ES-I3 (cell line): ENCODE results near the gene HIRA.
"Not testable (repeated sequence)": the region's sequence is repeated elsewhere in the genome, so short reads cannot be mapped to it uniquely, and the experiment has no call there.

Experiments used
- H3K36me3 ChIP-seq: 2 replicates; pipeline ENCODE4 v1.6.1; 2013; ENCODE audit warnings: mild to moderate bottlenecking, low read length, control low read depth, moderate library complexity; ENCODE audit not compliant: insufficient read depth
- H3K4me1 ChIP-seq: 2 replicates; pipeline ENCODE4 v1.6.1; 2013; ENCODE audit warnings: mild to moderate bottlenecking, control low read depth, low read length; ENCODE audit not compliant: insufficient read depth
- H3K9ac ChIP-seq: 2 replicates; pipeline ENCODE4 v1.6.1; 2013; ENCODE audit warnings: low read depth, mild to moderate bottlenecking, low read length, moderate library complexity
- H3K9me3 ChIP-seq: 2 replicates; pipeline ENCODE4 v1.6.1; 2013; ENCODE audit warnings: mild to moderate bottlenecking, low read length, moderate library complexity; ENCODE audit not compliant: control insufficient read depth, insufficient read depth

The HIRA gene

DNA sequence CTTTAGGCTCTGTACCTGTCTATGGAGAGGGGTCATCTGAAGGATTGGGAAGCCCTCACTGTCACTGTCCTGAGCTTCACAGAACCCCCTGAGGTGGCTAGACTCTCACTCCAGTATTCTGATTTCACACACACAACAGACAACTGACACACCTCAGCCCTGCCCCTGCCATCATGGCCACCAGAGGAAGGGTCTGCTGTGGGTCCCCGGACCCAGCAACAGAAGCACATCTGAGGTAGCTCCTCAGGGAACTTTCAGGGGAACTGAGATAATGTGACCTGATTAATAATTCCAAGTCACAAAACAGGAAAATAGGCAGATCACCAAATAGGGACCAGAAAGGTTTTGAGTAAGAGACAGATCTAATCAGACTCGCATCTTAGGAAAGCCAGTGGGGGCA is 23.5 kb upstream of the HIRA start:
- Histone ChIP-seq H3K4me1 (no peaks in the 10 kb centered on the region), H3K9ac (no peak overlapping the region), H3K36me3 (peaks cover 35% of the 10 kb centered on the region), H3K9me3 (no peaks in the 10 kb centered on the region)

DNA sequence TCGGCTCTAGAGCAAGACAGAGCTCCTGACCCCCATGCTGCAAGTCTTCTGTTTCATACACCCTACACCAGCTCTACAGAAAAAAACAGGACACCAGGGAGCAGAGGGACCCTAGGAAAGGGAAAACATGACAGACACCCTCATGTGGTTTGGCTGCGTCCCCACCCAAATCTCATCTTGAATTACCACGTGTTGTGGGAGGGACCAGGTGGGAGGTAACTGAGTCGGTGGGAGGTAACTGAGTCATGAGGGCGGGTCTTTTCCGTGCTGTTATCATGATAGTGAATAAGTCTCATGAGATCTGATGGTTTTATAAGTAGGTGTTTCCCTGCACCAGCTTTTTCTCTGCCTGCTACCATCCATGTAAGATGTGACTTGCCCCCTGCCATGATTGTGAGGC is 22.6 kb upstream of the HIRA start:
- Histone ChIP-seq H3K36me3 (peaks cover 35% of the 10 kb centered on the region), H3K9me3 (no peaks in the 10 kb centered on the region), H3K9ac (no peak overlapping the region), H3K4me1 (no peaks in the 10 kb centered on the region)

DNA sequence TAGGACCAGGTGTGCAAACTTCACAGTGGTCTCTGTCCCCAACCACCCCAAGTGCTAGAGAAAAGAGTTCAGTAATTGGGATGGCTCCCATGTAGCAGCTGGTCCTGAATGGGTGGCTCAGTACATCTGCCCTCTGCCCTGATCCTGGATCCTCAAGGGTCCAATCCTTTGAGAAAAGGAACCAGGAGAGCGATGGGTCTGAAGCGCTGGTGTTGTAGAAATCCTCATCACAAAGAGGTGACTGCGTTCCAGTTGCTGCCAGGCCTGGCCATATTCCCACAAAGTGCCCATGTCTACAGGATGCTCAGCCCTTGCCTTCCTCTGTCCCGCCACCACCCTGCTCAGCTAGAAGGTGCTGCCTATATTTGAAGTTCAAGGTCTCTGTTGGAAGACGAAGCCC is 22.2 kb upstream of the HIRA start:
- Histone ChIP-seq H3K4me1 (no peaks in the 10 kb centered on the region), H3K9ac (no peak overlapping the region), H3K36me3 (peaks cover 35% of the 10 kb centered on the region), H3K9me3 (no peaks in the 10 kb centered on the region)

- Histone ChIP-seq H3K36me3 (peaks cover 30% of the 10 kb centered on the region), H3K4me1 (no peaks in the 10 kb centered on the region)
Measured at GRCh38 chr22:19451570-19451969, 20.0 kb upstream of the HIRA start.

DNA sequence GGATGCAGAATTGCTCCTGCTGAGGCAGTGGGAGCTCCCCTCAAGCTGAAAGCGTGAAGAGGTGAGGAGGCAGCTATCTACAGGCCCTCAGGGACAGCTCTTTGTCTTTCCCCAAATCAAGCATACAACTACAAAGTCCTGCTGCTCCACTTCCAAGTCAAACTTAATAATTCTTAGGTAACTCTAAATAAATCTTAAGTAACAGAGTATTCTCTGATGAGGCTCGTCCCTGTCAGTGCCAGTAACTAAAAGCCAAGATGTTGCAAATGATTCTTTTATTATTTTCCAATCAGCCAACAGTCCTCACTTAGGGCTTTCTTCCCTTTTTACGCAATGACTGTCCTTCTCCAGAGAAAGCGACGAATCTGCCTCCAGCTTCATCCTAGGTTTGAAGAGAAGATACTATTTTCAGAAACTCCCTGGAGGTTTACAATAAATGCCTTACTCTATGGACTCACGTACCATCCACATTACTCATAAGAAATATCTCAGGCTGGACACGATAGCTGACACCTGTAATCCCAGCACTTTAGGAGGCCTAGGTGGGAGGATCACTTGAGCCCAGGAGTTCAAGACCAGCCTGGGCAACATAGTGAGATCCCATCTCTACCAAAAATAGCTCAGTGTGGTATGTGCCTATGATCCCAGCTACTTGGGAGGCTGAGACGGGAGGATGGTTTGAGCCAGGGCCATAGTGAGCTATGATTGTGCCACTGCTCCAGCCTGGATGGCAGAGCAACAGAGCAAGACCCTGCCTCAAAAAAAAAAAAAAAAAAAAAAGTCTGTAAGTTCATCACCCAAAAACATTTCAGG is 19.0 kb upstream of the HIRA start:
- Histone ChIP-seq H3K4me1 (no peaks in the 10 kb centered on the region), H3K9me3 (no peaks in the 10 kb centered on the region), H3K36me3 (peaks cover 30% of the 10 kb centered on the region), H3K9ac (no peak overlapping the region)

More at GRCh38 chr22:19451570-19451969, 20.0 kb upstream of the HIRA start:
- Histone ChIP-seq H3K9me3 (no peaks in the 10 kb centered on the region), H3K9ac (no peak overlapping the region)

GRCh38 chr22:19449422-19449767 is 17.9 kb upstream of the HIRA start:
- Histone ChIP-seq H3K9ac (no peak overlapping the region), H3K36me3 (peaks cover 27% of the 10 kb centered on the region), H3K9me3 (no peaks in the 10 kb centered on the region), H3K4me1 (no peaks in the 10 kb centered on the region)

DNA sequence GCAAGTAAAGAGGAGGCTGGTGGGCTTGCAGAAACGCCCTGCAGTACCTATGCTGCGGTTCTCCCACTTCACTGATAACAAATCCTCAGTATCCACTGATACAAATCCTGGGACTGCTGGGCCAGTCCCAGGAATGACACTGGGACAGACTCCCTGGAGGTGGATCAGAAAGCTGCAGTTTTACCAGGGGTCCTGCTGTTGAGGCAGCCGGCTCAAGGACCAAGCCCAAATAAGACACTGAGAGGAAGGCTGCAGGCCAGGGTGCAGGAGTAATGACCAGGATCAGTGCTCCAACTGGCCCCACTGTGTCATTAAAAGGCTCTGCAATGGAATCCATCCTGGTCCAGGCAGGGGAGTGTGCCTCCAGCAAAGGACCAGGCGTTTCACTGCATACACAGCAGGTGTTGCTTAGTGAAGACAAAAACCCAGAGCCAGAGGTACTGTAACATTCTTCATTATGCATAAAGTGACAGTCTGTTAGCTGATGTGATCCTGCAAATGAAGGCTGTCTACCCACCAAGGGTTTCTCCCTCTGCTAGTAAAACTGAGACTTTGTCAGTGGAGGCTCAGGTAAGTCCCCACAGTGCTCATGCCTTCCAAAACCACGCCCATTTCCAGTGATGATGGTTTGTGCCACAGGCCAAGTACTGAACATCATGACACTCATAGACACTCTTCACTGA is 17.3 kb upstream of the HIRA start:
- no peaks in the 10 kb centered on the region for H3K9me3 ChIP-seq
- no peak overlapping the region; the same call in 1 of the 2 replicates for H3K9ac ChIP-seq
- peaks cover 22% of the 10 kb centered on the region for H3K36me3 ChIP-seq
- H3K4me1 ChIP-seq = no peaks in the 10 kb centered on the region

- Histone ChIP-seq H3K9me3 (no peaks in the 10 kb centered on the region), H3K9ac (peak overlapping the region; percentile 99), H3K4me1 (no peaks in the 10 kb centered on the region), H3K36me3 (peaks cover 18% of the 10 kb centered on the region)
Measured at GRCh38 chr22:19448076-19448607, 16.6 kb upstream of the HIRA start.

DNA sequence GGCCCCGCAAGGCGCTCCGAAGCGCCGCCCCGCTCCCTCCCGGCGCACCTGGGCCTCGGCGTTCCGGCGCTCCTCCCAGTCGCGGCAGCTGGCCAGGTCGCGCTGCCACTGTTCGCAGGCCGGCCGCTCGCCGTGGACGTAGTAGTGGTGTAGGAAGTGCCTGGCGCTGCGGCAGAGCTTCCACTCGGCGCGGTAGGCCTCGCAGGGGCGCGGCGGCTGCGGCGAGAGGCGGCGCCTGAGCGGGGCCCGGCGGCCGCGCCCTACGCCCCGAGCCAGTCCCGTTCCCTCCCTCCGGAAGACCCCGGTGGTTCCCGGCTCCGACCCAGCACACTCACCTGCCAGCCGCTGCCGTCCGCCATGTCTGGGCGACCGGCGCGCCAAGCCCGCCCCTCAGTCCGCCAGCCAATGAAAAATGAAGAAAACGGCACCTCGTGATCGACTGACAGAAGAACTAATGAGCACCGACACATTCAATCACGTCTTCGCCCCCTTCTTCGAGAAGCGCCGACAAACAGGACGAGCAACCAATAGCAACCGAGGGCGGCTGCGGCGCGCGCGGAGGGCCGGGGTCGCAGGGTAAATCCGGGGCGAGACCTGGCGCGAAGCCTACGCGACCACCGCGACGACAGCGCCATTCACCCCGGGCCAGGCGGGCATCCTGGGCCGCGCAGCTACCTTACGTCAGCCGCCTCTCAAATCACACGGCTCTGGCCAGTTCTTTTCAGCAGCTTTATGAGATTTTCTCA is 16.0 kb upstream of the HIRA start, which contains the start of gene C22orf39:
TSS of gene C22orf39 (minus strand) at position 382 of the 746 bp plus-strand sequence. CDS start at position 359, 23 bp downstream.
- no peaks in the 10 kb centered on the region for H3K9me3 ChIP-seq
- no peaks in the 10 kb centered on the region for H3K4me1 ChIP-seq
- peaks cover 12% of the 10 kb centered on the region for H3K36me3 ChIP-seq
- peak within 1 kb of the TSS; percentile 99 for H3K9ac ChIP-seq

- peaks cover 6% of the 10 kb centered on the region; the same call in 1 of the 2 replicates for H3K36me3 ChIP-seq
- H3K9ac ChIP-seq = peak overlapping the region; percentile 99
- no peaks in the 10 kb centered on the region for H3K4me1 ChIP-seq
- H3K9me3 ChIP-seq = no peaks in the 10 kb centered on the region
Measured at GRCh38 chr22:19446603-19447329, 15.2 kb upstream of the HIRA start.

- H3K36me3 ChIP-seq, H3K4me1 ChIP-seq, H3K9ac ChIP-seq, H3K9me3 ChIP-seq: not testable (repeated sequence)
Measured at GRCh38 chr22:19445279-19445982, 13.9 kb upstream of the HIRA start.

GRCh38 chr22:19443544-19444211 is 12.1 kb upstream of the HIRA start:
- Histone ChIP-seq H3K4me1 (no peaks in the 10 kb centered on the region), H3K36me3 (no peaks in the 10 kb centered on the region), H3K9ac (no peak overlapping the region), H3K9me3 (no peaks in the 10 kb centered on the region)

DNA sequence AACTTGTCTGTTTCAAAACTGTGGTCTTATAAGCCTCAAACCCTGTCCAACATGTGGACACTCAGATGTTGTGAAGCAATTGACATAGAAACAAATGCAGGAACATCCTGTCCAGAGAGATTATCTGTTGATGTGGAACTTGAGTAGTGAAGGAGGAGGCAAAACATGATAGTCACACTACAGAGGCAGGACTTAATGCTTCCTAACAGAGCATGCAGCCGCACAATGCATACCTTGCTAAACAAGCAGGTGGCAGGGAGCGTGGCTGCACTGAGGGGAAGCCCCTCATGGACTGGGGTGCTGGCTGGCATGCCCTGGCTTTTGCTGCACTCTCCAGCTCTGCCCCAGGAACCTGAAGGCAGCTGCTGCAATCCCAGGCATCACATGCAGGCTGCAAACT is 10.6 kb upstream of the HIRA start:
- Histone ChIP-seq H3K36me3 (0 out of 2 replicates have a peak, but pooled peaks cover 2% of the 10 kb centered on the region), H3K4me1 (no peaks in the 10 kb centered on the region), H3K9me3 (no peaks in the 10 kb centered on the region), H3K9ac (no peak overlapping the region)
